WTC11 (cell line): Measurements from ENCODE around the gene NAV3.

Experiments used
- ARID4B ChIP-seq: sonication (generic); formaldehyde crosslinking; IDR thresholded peaks from 2 replicates; pipeline ENCODE4 v1.8.0; 2023; ENCODE audit warnings: missing genetic modification reagents, mild to moderate bottlenecking, borderline replicate concordance
- ATF3 ChIP-seq: sonication (generic); formaldehyde crosslinking; conservative IDR thresholded peaks from 2 replicates; pipeline ENCODE4 v1.8.1; 2022; ENCODE audit warnings: mild to moderate bottlenecking, missing genetic modification reagents
- CREB1 ChIP-seq: sonication (generic); formaldehyde crosslinking; IDR thresholded peaks from 2 replicates; pipeline ENCODE4 v1.8.0; 2023; ENCODE audit warnings: mild to moderate bottlenecking, missing genetic modification reagents
- CTCF ChIP-seq: fragments of 200-600 bp; IDR thresholded peaks from 2 replicates; pipeline ENCODE4 v1.8.0; 2022; ENCODE audit warnings: antibody characterized with exemption
- ESRRA ChIP-seq: sonication (generic); formaldehyde crosslinking; IDR thresholded peaks from 2 replicates; pipeline ENCODE4 v1.8.1; 2022; ENCODE audit warnings: mild to moderate bottlenecking, missing genetic modification reagents, borderline replicate concordance
- JUN ChIP-seq: sonication (generic); formaldehyde crosslinking; IDR thresholded peaks from 2 replicates; pipeline ENCODE4 v1.8.0; 2023; ENCODE audit warnings: mild to moderate bottlenecking, missing genetic modification reagents
- MLX ChIP-seq: sonication (generic); formaldehyde crosslinking; IDR thresholded peaks from 2 replicates; pipeline ENCODE4 v1.8.1; 2023; ENCODE audit warnings: mild to moderate bottlenecking, missing genetic modification reagents, moderate library complexity
- SMAD3 ChIP-seq: sonication (generic); formaldehyde crosslinking; IDR thresholded peaks from 2 replicates; pipeline ENCODE4 v1.8.0; 2022; ENCODE audit warnings: missing genetic modification reagents, mild to moderate bottlenecking, borderline replicate concordance
- SP1 ChIP-seq: sonication (generic); formaldehyde crosslinking; conservative IDR thresholded peaks from 2 replicates; pipeline ENCODE4 v1.8.1; 2022; ENCODE audit warnings: missing genetic modification reagents
- ZNF219 ChIP-seq: sonication (generic); formaldehyde crosslinking; IDR thresholded peaks from 2 replicates; pipeline ENCODE4 v1.8.0; 2023; ENCODE audit warnings: missing genetic modification reagents, mild to moderate bottlenecking, borderline replicate concordance

GRCh38 chr12:78115889-78116288 is 285.2 kb downstream of the NAV3 start:
- TF ChIP-seq CTCF (no peak), ESRRA (CRISPR knock-in tag) (no peak), ARID4B (CRISPR knock-in tag) (no peak), JUN (CRISPR knock-in tag) (no peak), SP1 (no peak), ATF3 (no peak), MLX (no peak), SMAD3 (CRISPR knock-in tag) (no peak), ZNF219 (CRISPR knock-in tag) (no peak), CREB1 (CRISPR knock-in tag) (no peak)
